HepG2 (cell line): ENCODE measurements around the gene PDGFD. TPM values are rescaled to one million over a fixed set of nuclear protein-coding genes. Genes with fewer than 3 reads are reported as not detected.

ENCODE experiments used
- ATAC-seq: fragments of 200-7000 bp; cut with Tn5 transposase; 3 replicates; pipeline ENCODE4 v1.9.1; 2020; ENCODE audit warnings: mild to moderate bottlenecking, moderate library complexity
- BruUV-seq: library from RNA; stranded (reverse); fragments of 400-500 nt; replicated peaks from 2 replicates; lab custom pipeline; 2021; lab: Mats Ljungman, UMichigan
- CTCF ChIA-PET: fragments of 300-600 bp; formaldehyde crosslinking; extraction: SDS; loops from one replicate; lab custom pipeline; 2021; ENCODE audit warnings: low total read pairs, inconsistent platforms, low intra/inter-chr PET ratio; lab: Yijun Ruan, JAX
- POLR2A ChIA-PET: fragments of 350-600 bp; sonication (Branson Sonifier 250); formaldehyde crosslinking; loops from one replicate; lab custom pipeline; 2020; ENCODE audit warnings: antibody characterized with exemption, inconsistent platforms; lab: Yijun Ruan, JAX
- DNase-seq: peaks from one replicate; pipeline ENCODE4 v3.0.0-alpha.2; 2015; ENCODE audit warnings: low spot score
- FAIRE-seq: peaks from 3 replicates; lab custom pipeline; 2011; peaks lifted over from hg19 to GRCh38; lab: Jason Lieb, UNC
- H2AFZ ChIP-seq: one replicate; pipeline ENCODE4 v1.6.1; 2011; ENCODE audit warnings: low read length, inconsistent platforms
- H3K27ac ChIP-seq: fragments of 300-600 bp; 3 replicates; pipeline ENCODE4 v1.8.0; 2011; ENCODE audit warnings: mixed run types, mild to moderate bottlenecking, mixed read lengths, low read length, inconsistent platforms; ENCODE audit not compliant: insufficient read depth; ENCODE audit errors: extremely low read length
- H3K27me3 ChIP-seq, 2 experiments: fragments of 200-600 bp in 1 of 2; 2 replicates in 1 of 2; 3 replicates in 1 of 2; pipeline versions ENCODE4 v1.6.0 to v1.8.0; 2011; ENCODE audit warnings: low read length in 2 of 2, mild to moderate bottlenecking in 2 of 2, moderate library complexity in 2 of 2, inconsistent platforms in 1 of 2; ENCODE audit not compliant: insufficient read depth in 2 of 2, control insufficient read depth in 1 of 2
- H3K36me3 ChIP-seq, 2 experiments: fragments of 200-600 bp in 1 of 2; replicated peaks in 1 of 2; 2 replicates in 1 of 2; 3 replicates in 1 of 2; pipeline versions ENCODE4 v1.5.1 to v1.8.0; 2011; ENCODE audit warnings: low read length in 2 of 2, inconsistent platforms in 1 of 2; ENCODE audit not compliant: insufficient read depth in 2 of 2, control insufficient read depth in 1 of 2
- H3K4me1 ChIP-seq: 2 replicates; pipeline ENCODE4 v1.5.1; 2012; ENCODE audit warnings: low read length, inconsistent platforms; ENCODE audit not compliant: insufficient read depth
- H3K4me2 ChIP-seq: 2 replicates; pipeline ENCODE4 v1.6.0; 2011; ENCODE audit warnings: low read depth, low read length, inconsistent platforms
- H3K4me3 ChIP-seq, 3 experiments: fragments of 200-600 bp in 1 of 3; sonication (generic), shearing (Covaris generic) in 1 of 3; replicated peaks in 1 of 3; 2 replicates each; pipeline ENCODE4 v1.5.1; 2011 to 2016; ENCODE audit warnings: low read length in 3 of 3, inconsistent platforms in 2 of 3, low read depth in 2 of 3, mild to moderate bottlenecking in 2 of 3, control low read depth in 1 of 3, mixed read lengths in 1 of 3; ENCODE audit not compliant: insufficient read depth in 1 of 3
- H3K79me2 ChIP-seq: one replicate; pipeline ENCODE4 v1.6.1; 2011; ENCODE audit warnings: low read length, inconsistent platforms; ENCODE audit not compliant: insufficient read depth
- H3K9ac ChIP-seq: 2 replicates; pipeline ENCODE4 v1.6.0; 2011; ENCODE audit warnings: mild to moderate bottlenecking, low read depth, low read length, inconsistent platforms; ENCODE audit not compliant: insufficient read depth
- H3K9me3 ChIP-seq: 2 replicates; pipeline ENCODE4 v1.5.1; 2012; ENCODE audit warnings: mild to moderate bottlenecking, low read length
- H4K20me1 ChIP-seq: 2 replicates; pipeline ENCODE4 v1.6.0; 2011; ENCODE audit warnings: inconsistent platforms, mild to moderate bottlenecking, low read length, moderate library complexity; ENCODE audit not compliant: insufficient read depth
- ATAD3A ChIP-seq: sonication (generic); formaldehyde crosslinking; IDR thresholded peaks from 2 replicates; pipeline ENCODE4 v1.4.0; 2020; ENCODE audit warnings: missing genetic modification reagents
- CEBPB ChIP-seq: IDR thresholded peaks from 2 replicates; pipeline ENCODE4 v1.6.1; 2011; ENCODE audit warnings: low read depth, low read length, improper control_type of control experiment, borderline replicate concordance
- FOXM1 ChIP-seq: sonication (generic); formaldehyde crosslinking; IDR thresholded peaks from 2 replicates; pipeline ENCODE4 v1.5.0; 2020; ENCODE audit warnings: missing genetic modification reagents
- MTA1 ChIP-seq: sonication (generic); formaldehyde crosslinking; IDR thresholded peaks from 2 replicates; pipeline ENCODE4 v1.4.0; 2020; ENCODE audit warnings: missing genetic modification reagents, mild to moderate bottlenecking, borderline replicate concordance
- MYNN ChIP-seq: sonication (generic); formaldehyde crosslinking; IDR thresholded peaks from 2 replicates; pipeline ENCODE4 v1.4.0; 2020; ENCODE audit warnings: mild to moderate bottlenecking, low read depth, missing genetic modification reagents
- NFYB ChIP-seq: sonication (generic); formaldehyde crosslinking; IDR thresholded peaks from 2 replicates; pipeline ENCODE4 v1.4.0; 2020; ENCODE audit warnings: missing genetic modification reagents
- SP1 ChIP-seq, 2 experiments: fragments of 450-650 bp in 1 of 2; sonication (generic) in 1 of 2; formaldehyde crosslinking in 1 of 2; IDR thresholded peaks; 2 replicates each; pipeline versions ENCODE4 v1.4.0 to v1.6.1; 2016 to 2020; ENCODE audit warnings: missing genetic modification reagents in 1 of 2
- SPEN ChIP-seq: sonication (generic); formaldehyde crosslinking; IDR thresholded peaks from 2 replicates; pipeline ENCODE4 v1.5.1; 2020; ENCODE audit warnings: low read depth, mild to moderate bottlenecking, missing genetic modification reagents
- ZNF121 ChIP-seq: sonication (generic); formaldehyde crosslinking; IDR thresholded peaks from 2 replicates; pipeline ENCODE4 v1.5.0; 2020; ENCODE audit warnings: mild to moderate bottlenecking, missing genetic modification reagents
- WGBS: methylation state at CpG from one replicate; pipeline ENCODE4 v1.1.6; 2017; ENCODE audit warnings: low lambda C conversion rate; 5-methylcytosine and 5-hydroxymethylcytosine counted together
- in situ Hi-C: cut with HindIII; loops from 2 replicates; pipeline ENCODE4 v1.10.0; 2017; ENCODE audit warnings: low pct_unique_long_range_greater_than_20kb; ENCODE audit not compliant: extremely low pct_ligation_motif_present
- intact Hi-C: fragments of 100-400 bp; cut with micrococcal nuclease; formaldehyde crosslinking; loops from one replicate; pipeline ENCODE4 v1.10.0; 2022; ENCODE audit not compliant: unreplicated experiment
- polyA plus RNA-seq, 8 experiments: library from polyadenylated mRNA; depleted of rRNA in 3 of 8; stranded (reverse) in 7 of 8; unstranded in 1 of 8; fragments of >200 nt; fragmentation: Illumina TruSeq in 4 of 8; extraction: Trizol in 4 of 8; gene quantifications; 2 replicates each; pipeline versions ENCODE4 v1.2.1 to v1.2.3, GENCODE V29; 2011 to 2016; ENCODE audit warnings: low read depth in 4 of 8, missing spikeins in 1 of 8, mixed read lengths in 1 of 8; ENCODE audit not compliant: insufficient read depth in 1 of 8
- total RNA-seq, 5 experiments: library from RNA; depleted of rRNA; stranded (reverse); fragments of >200 nt; fragmentation: Illumina TruSeq; extraction: Trizol; gene quantifications; 2 replicates each; pipeline ENCODE4 v1.2.3, GENCODE V29; 2016; ENCODE audit warnings: low read depth in 1 of 5
- TF ChIP-seq, protein P1 (sequence below): sonication (generic); formaldehyde crosslinking; IDR thresholded peaks from 2 replicates; pipeline ENCODE4 v1.5.0; 2020; ENCODE audit warnings: mild to moderate bottlenecking, low read depth, missing genetic modification reagents, borderline replicate concordance

PDGFD gene
- total and polyA plus RNA-seq, 2 of the 13 experiments (the other 11 are each of a cell fraction or from before 2014, with no cell fraction given) = 0.09 to 0.29 TPM

DNA sequence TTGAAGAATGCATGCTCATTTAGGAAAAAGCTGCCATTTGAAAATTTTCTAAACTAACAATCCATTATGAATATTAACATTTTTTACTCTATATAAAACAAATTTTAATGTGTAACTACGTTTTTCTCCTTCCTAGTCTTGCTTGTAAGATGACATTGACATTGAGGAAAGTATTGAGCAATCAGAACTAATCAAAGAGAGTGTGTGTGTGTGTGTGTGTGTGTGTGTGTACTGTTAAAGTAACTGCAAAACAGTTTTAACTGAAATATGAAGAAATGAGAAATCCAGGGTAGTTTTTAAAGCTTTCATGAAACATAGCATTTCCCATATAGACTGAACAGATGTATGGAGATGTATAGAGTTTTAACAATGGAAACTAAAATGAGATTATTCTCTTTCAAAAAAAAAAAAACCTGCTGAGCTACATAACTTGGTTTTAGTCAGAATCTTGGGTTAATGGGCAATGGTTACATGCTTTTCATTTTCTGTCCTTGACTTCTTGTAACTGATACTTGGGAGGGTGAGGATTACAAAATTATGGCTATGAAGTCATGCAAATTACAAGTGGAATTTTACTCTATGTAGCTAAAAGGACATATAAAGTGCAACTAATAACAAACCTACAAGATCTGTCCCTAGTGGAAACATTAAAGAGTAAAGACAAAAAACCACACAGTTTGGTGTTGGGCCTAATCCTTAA is 2.0 kb downstream of the PDGFD start:
- H3K27ac ChIP-seq = no peak overlapping the region
- ATAC-seq (no peak), FAIRE-seq (no peak)
- H4K20me1 ChIP-seq = no peaks in the 10 kb centered on the region
- POLR2A ChIA-PET = no interaction called here
- BruUV-seq = no TSS peak
- peaks cover 0 to 2% of the 10 kb centered on the region in 2 experiments; a peak in 1 of 5 replicates for H3K27me3 ChIP-seq
- intact Hi-C loops = no loop called here
- no peak overlapping the region for H3K4me3 ChIP-seq
- TF ChIP-seq CEBPB = 0 out of 2 replicates have a peak, but pooled peaks have one; percentile 40
- TF ChIP-seq MYNN (CRISPR knock-in tag) = no peak
- TF ChIP-seq, all 625 proteins: peak for 1
- H3K9ac ChIP-seq = no peak overlapping the region
- no peaks in the 10 kb centered on the region for H3K79me2 ChIP-seq
- H3K4me2 ChIP-seq = no peak overlapping the region
- in situ Hi-C loops = no loop called here
- no peaks in the 10 kb centered on the region for H3K9me3 ChIP-seq
- whole genome bisulfite sequencing = 0% methylated on average over 1 of the region's 1 CpG
- CTCF ChIA-PET = no interaction called here
- H3K4me1 ChIP-seq = peaks cover 5% of the 10 kb centered on the region; the same call in 1 of the 2 replicates
- no peak for DNase-seq
- no peaks in the 10 kb centered on the region for H3K36me3 ChIP-seq
- no peak overlapping the region for H2AFZ ChIP-seq

DNA sequence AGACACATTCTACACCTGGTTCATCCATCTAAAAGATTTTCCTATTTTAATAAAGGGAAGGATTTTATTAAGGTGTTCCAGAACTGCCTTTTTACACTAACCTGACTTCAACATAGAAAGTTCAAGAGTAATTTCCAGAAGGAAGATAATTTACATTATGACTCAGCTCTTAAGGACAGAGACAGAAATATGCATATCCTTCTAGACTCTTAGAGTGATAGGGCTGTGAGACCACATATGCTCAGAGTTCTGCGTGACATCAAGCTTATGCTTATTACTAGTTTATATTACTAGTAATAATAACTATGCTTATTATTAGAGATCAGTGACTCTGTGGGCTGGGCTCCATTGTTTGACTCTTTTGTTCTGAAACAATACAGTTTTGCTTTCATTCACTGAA is 4.6 kb downstream of the PDGFD start:
- Histone ChIP-seq H3K27ac (no peak overlapping the region), H2AFZ (no peak overlapping the region), H3K36me3 (no peaks in the 10 kb centered on the region), H3K9me3 (no peaks in the 10 kb centered on the region), H4K20me1 (no peaks in the 10 kb centered on the region), H3K27me3 (peaks cover 0 to 2% of the 10 kb centered on the region in 2 experiments; a peak in 1 of 5 replicates), H3K4me1 (peaks cover 5% of the 10 kb centered on the region; the same call in 1 of the 2 replicates), H3K4me2 (no peak overlapping the region), H3K79me2 (no peaks in the 10 kb centered on the region), H3K4me3 (no peak overlapping the region), H3K9ac (no peak overlapping the region)
- CTCF ChIA-PET = no interaction called here
- FAIRE-seq (no peak), ATAC-seq (no peak), DNase-seq (no peak)
- intact Hi-C loops = no loop called here
- BruUV-seq = no TSS peak
- WGBS = 0% methylated on average over 1 of the region's 1 CpG
- in situ Hi-C loops = no loop called here
- POLR2A ChIA-PET = no interaction called here
- TF ChIP-seq ATAD3A (no peak), SP1 (IDR thresholded peaks at IDR 0.05) (no peak), SP1 (CRISPR knock-in tag; IDR thresholded peaks at IDR 0.05) (no peak), MTA1 (CRISPR knock-in tag) (no peak), SPEN (CRISPR knock-in tag) (no peak), NFYB (CRISPR knock-in tag) (no peak), ZNF121 (CRISPR knock-in tag) (no peak), FOXM1 (CRISPR knock-in tag) (no peak)
- TF ChIP-seq, protein P1, sequence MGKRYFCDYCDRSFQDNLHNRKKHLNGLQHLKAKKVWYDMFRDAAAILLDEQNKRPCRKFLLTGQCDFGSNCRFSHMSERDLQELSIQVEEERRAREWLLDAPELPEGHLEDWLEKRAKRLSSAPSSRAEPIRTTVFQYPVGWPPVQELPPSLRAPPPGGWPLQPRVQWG (CRISPR knock-in tag) = no peak
